Mucosa of rectum (tissue), 2 donors: ENCODE measurements around the gene ENO3.

Source experiments
- H3K27ac ChIP-seq, 2 donors: one replicate each; pipeline ENCODE4 v1.7.0; 2013; ENCODE audit warnings: inconsistent platforms in 2 of 2, low read depth in 2 of 2, low read length in 2 of 2
- H3K27me3 ChIP-seq, 2 donors: one replicate each; pipeline ENCODE4 v1.7.0; 2013; ENCODE audit warnings: low read length in 2 of 2; ENCODE audit not compliant: control insufficient read depth in 2 of 2, insufficient read depth in 2 of 2
- H3K36me3 ChIP-seq, 2 donors: one replicate each; pipeline ENCODE4 v1.7.0; 2013; ENCODE audit warnings: low read length in 2 of 2; ENCODE audit not compliant: control insufficient read depth in 2 of 2, insufficient read depth in 2 of 2
- H3K4me1 ChIP-seq, 2 donors: one replicate each; pipeline ENCODE4 v1.7.0; 2013; ENCODE audit warnings: low read length in 2 of 2, mild to moderate bottlenecking in 1 of 2; ENCODE audit not compliant: control insufficient read depth in 2 of 2, insufficient read depth in 2 of 2
- H3K4me3 ChIP-seq, 2 donors: one replicate each; pipeline ENCODE4 v1.7.0; 2013; ENCODE audit warnings: low read length in 2 of 2
- H3K9ac ChIP-seq, 2 donors: one replicate each; pipeline ENCODE4 v1.7.0; 2013; ENCODE audit warnings: low read length in 2 of 2, low read depth in 1 of 2, mild to moderate bottlenecking in 1 of 2
- H3K9me3 ChIP-seq, 2 donors: one replicate each; pipeline ENCODE4 v1.7.0; 2013; ENCODE audit warnings: low read length in 2 of 2; ENCODE audit not compliant: control insufficient read depth in 2 of 2
- donor health status: healthy.
- donor health status: Normal muscosa, but diverticular disease.

The ENO3 gene

GRCh38 chr17:5002121-5002788 lies 51.3 kb downstream of the ENO3 start:
- H3K27ac ChIP-seq = no peak overlapping the region
- H3K9me3 ChIP-seq = no peaks in the 10 kb centered on the region
- H3K4me1 ChIP-seq = peaks cover 17 to 19% of the 10 kb centered on the region in 2 donors
- peaks cover 54 to 55% of the 10 kb centered on the region in 2 donors for H3K36me3 ChIP-seq
- no peak overlapping the region for H3K9ac ChIP-seq
- no peaks in the 10 kb centered on the region for H3K27me3 ChIP-seq
- no peak overlapping the region for H3K4me3 ChIP-seq

GRCh38 chr17:5003214-5003867 lies 52.4 kb downstream of the ENO3 start:
- Histone ChIP-seq H3K9me3 (no peaks in the 10 kb centered on the region), H3K4me1 (peaks cover 17 to 19% of the 10 kb centered on the region in 2 donors), H3K27ac (no peak overlapping the region), H3K27me3 (no peaks in the 10 kb centered on the region), H3K9ac (no peak overlapping the region), H3K4me3 (no peak overlapping the region), H3K36me3 (peaks cover 65 to 66% of the 10 kb centered on the region in 2 donors)
